Measurements from ENCODE around the gene MKRN3.
"Not testable (repeated sequence)": the region's sequence is repeated elsewhere in the genome, so short reads cannot be mapped to it uniquely, and the experiment has no call there.

Gene MKRN3

GRCh38 chr15:23594252-23594770 is 28.8 kb downstream of the MKRN3 start:
- FAIRE-seq, result no peak

GRCh38 chr15:23595368-23595767 is 29.9 kb downstream of the MKRN3 start:
- FAIRE-seq, result no peak

GRCh38 chr15:23596736-23597135 is 31.3 kb downstream of the MKRN3 start:
- no peak for FAIRE-seq

- not testable (repeated sequence) for FAIRE-seq
Observed at GRCh38 chr15:23597278-23597677, 31.8 kb downstream of the MKRN3 start.

- no peak for FAIRE-seq
Observed at GRCh38 chr15:23599053-23599452, 33.6 kb downstream of the MKRN3 start.

- no peak for FAIRE-seq
Observed at GRCh38 chr15:23602124-23602523, 36.6 kb downstream of the MKRN3 start.

- FAIRE-seq, result no peak
Observed at GRCh38 chr15:23606226-23606625, 40.8 kb downstream of the MKRN3 start.

- no peak for FAIRE-seq
Observed at GRCh38 chr15:23616536-23616935, 51.1 kb downstream of the MKRN3 start.
